Esophagus (tissue), 2 donors: ENCODE measurements around the gene RUNX2. TPM values are rescaled to one million over a fixed set of nuclear protein-coding genes. Genes with fewer than 3 reads are reported as not detected.

Experiments
- H3K27ac ChIP-seq, 2 donors: one replicate each; pipeline ENCODE4 v1.5.1; 2013; ENCODE audit warnings: low read depth in 2 of 2, mild to moderate bottlenecking in 2 of 2, inconsistent platforms in 1 of 2, low read length in 1 of 2, moderate library complexity in 1 of 2
- H3K27me3 ChIP-seq, 2 donors: one replicate each; pipeline ENCODE4 v1.6.1; 2013; ENCODE audit warnings: low read length in 2 of 2, control low read depth in 1 of 2, mild to moderate bottlenecking in 1 of 2; ENCODE audit not compliant: insufficient read depth in 2 of 2, control insufficient read depth in 1 of 2
- H3K36me3 ChIP-seq, 2 donors: one replicate each; pipeline ENCODE4 v1.6.1; 2013; ENCODE audit warnings: low read length in 1 of 2; ENCODE audit not compliant: control insufficient read depth in 2 of 2, insufficient read depth in 2 of 2
- H3K4me1 ChIP-seq, 2 donors: one replicate each; pipeline ENCODE4 v1.6.1; 2013; ENCODE audit warnings: low read length in 1 of 2; ENCODE audit not compliant: control insufficient read depth in 2 of 2, insufficient read depth in 2 of 2
- H3K4me3 ChIP-seq, 2 donors: one replicate each; pipeline ENCODE4 v1.5.1; 2013; ENCODE audit warnings: low read length in 2 of 2, mild to moderate bottlenecking in 2 of 2, low read depth in 1 of 2, moderate library complexity in 1 of 2
- H3K9me3 ChIP-seq, 2 donors: one replicate each; pipeline ENCODE4 v1.6.1; 2013; ENCODE audit warnings: mild to moderate bottlenecking in 2 of 2, low read depth in 1 of 2, low read length in 1 of 2, moderate library complexity in 1 of 2; ENCODE audit not compliant: control insufficient read depth in 2 of 2, insufficient read depth in 1 of 2
- WGBS, 2 donors: extraction: QIAGEN DNeasy Blood & Tissue Kit; methylation state at CpG; one replicate each; pipeline ENCODE4 v1.1.7; 2013; 5-methylcytosine and 5-hydroxymethylcytosine counted together
- polyA plus RNA-seq, 2 donors: library from polyadenylated mRNA; stranded (reverse); fragments of 200-250 nt; gene quantifications; one replicate each; pipeline ENCODE4 v1.2.3, GENCODE V29; 2013
- donor health status: healthy with polysubstance abuse.
- donor health status: Bipolar disorder and iron deficiency.

The RUNX2 gene
- polyA plus RNA-seq, 2 donors = 0.31 to 0.75 TPM

GRCh38 chr6:45371924-45372573, 43.9 kb downstream of the RUNX2 start:
- Histone ChIP-seq H3K27me3 (no peaks in the 10 kb centered on the region), H3K4me1 (no peaks in the 10 kb centered on the region), H3K4me3 (no peak overlapping the region), H3K9me3 (no peaks in the 10 kb centered on the region), H3K27ac (no peak overlapping the region), H3K36me3 (no peaks in the 10 kb centered on the region)
- WGBS, 2 donors = 88 to 89% methylated on average over 3 of the region's 3 CpGs

- no peaks in the 10 kb centered on the region for H3K36me3 ChIP-seq
- H3K27me3 ChIP-seq = no peaks in the 10 kb centered on the region
- WGBS, 2 donors = 82 to 87% methylated on average over 3 of the region's 3 CpGs
- no peak overlapping the region for H3K27ac ChIP-seq
- H3K4me3 ChIP-seq = no peak overlapping the region
- no peaks in the 10 kb centered on the region for H3K9me3 ChIP-seq
- no peaks in the 10 kb centered on the region for H3K4me1 ChIP-seq
Measured at GRCh38 chr6:45375449-45375848, 47.3 kb downstream of the RUNX2 start.

DNA sequence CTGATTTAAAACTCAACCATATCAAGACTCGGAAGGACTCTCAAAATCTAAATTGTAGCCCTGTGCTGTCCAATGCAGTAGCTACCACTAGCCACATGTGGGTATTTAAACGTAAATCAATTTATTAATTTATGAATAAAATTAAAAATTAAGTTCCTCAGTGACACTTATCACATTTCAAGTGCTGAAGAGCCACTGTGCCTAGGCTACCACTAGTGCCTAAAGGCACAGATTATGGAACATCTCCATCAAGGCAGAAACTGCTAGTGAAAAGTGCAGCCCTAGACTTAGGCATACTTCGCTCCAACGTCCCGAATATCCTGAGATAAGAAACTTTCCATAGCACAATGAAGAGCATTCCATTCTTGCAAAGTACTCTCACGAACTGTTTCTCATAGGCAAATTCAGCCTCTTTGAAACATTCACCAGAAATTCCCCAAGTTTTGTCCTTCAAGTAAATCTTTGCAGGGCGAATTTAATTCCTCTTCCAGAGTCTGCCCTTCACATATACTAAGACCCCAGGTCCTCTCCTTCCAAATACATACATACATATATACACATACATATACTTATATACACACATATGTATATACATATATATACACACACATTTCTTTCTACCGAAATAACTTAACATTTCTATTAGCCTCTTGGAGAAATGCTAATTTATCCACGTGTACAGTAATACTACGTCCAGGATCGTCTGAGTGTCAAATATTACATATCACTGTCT, 48.3 kb downstream of the RUNX2 start:
- no peak overlapping the region for H3K27ac ChIP-seq
- H3K4me1 ChIP-seq = no peaks in the 10 kb centered on the region
- no peaks in the 10 kb centered on the region for H3K9me3 ChIP-seq
- H3K27me3 ChIP-seq = no peaks in the 10 kb centered on the region
- WGBS, 2 donors = 30 to 36% methylated on average over 11 of the region's 11 CpGs
- peak overlapping the region in 1 of 2 donors; percentile 90 for H3K4me3 ChIP-seq
- H3K36me3 ChIP-seq = no peaks in the 10 kb centered on the region

GRCh38 chr6:45377043-45377553, 49.0 kb downstream of the RUNX2 start:
- no peaks in the 10 kb centered on the region for H3K9me3 ChIP-seq
- no peaks in the 10 kb centered on the region for H3K36me3 ChIP-seq
- H3K4me1 ChIP-seq = no peaks in the 10 kb centered on the region
- WGBS, 2 donors = 1% methylated on average over 21 of the region's 21 CpGs
- peak overlapping the region; percentile 76 to 90 for H3K4me3 ChIP-seq
- H3K27ac ChIP-seq = peak overlapping the region; percentile 95 to 97
- no peaks in the 10 kb centered on the region for H3K27me3 ChIP-seq

DNA sequence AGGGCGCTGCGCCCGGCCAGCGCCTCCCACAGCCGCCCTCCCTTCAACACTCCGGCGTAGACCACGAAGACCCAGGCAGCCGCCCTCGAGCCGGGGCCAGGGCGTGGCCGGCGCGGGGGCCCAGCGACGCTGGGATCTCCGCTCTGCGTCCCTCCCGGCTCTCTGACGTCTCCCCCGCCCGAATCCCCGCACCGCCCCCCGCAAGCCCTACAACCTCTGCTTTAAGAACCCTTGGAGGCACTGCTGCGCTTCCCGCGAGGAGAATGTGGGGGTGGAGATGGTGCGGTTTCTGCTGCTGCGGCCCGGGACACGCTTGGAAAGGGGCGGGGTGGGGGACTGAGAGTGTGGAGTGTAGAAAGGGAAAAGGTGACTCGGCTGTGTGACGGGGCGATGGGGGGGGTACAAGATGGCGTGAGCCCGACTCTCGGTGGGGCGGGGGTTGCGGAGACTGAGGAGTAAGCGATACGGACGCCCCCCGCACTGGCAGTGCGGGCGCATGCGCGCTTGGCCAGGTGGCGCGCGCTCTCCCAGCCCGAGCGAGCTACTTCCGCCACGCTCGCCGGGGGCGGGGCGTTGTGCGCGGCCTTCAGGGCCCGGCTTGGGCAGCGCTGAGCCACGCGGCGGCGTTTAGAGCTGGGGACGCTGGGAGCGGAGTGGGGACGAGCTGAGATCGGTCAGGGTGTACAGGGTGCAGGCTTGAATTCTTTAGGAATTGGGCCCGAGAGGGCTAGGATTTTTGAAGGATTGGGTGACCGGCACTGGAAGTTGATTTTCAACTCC, 49.6 kb downstream of the RUNX2 start, which contains the start of gene SUPT3H:
TSS of gene SUPT3H (minus strand) at position 381 of the 780 bp plus-strand sequence.
- WGBS, 2 donors = 0% methylated on average over 71 to 75 of the region's 75 CpGs
- peak within 1 kb of the TSS; percentile 95 to 97 for H3K27ac ChIP-seq
- no peaks in the 10 kb centered on the region for H3K4me1 ChIP-seq
- no peaks in the 10 kb centered on the region for H3K27me3 ChIP-seq
- peak within 1 kb of the TSS; percentile 76 to 90 for H3K4me3 ChIP-seq
- no peaks in the 10 kb centered on the region for H3K9me3 ChIP-seq
- H3K36me3 ChIP-seq = no peaks in the 10 kb centered on the region

DNA sequence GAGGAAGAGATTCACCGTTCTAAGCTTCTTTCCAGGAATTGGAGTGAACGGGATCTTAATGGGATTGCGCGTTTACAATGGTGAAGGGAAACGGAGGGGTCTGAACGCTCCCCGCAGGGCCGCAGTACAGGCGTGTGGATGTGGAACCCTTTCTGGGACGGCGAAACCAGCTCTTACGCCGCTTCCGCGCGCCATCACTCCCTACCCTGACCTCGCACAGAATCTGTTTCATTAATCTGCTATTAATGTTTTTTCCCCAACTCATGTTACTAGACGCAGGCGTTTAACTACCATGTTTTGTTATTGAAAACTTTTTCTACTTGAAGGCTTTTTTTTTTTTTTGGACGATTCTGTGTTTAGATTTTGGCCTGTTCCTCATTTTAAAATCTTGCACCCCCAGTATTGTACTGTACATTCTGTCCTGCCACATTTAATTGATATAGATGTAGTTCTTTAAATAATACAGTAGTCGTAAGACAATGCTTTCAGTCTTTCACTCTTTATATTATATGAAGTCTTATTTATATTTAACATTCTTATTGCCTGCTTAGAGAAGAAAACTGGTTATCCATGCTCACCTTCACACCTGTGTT, 50.3 kb downstream of the RUNX2 start:
- Histone ChIP-seq H3K36me3 (no peaks in the 10 kb centered on the region), H3K9me3 (no peaks in the 10 kb centered on the region), H3K27ac (peak overlapping the region; percentile 95 to 97), H3K4me3 (peak overlapping the region; percentile 76 to 90), H3K27me3 (no peaks in the 10 kb centered on the region), H3K4me1 (no peaks in the 10 kb centered on the region)
- WGBS, 2 donors = 1% methylated on average over 21 of the region's 21 CpGs

DNA sequence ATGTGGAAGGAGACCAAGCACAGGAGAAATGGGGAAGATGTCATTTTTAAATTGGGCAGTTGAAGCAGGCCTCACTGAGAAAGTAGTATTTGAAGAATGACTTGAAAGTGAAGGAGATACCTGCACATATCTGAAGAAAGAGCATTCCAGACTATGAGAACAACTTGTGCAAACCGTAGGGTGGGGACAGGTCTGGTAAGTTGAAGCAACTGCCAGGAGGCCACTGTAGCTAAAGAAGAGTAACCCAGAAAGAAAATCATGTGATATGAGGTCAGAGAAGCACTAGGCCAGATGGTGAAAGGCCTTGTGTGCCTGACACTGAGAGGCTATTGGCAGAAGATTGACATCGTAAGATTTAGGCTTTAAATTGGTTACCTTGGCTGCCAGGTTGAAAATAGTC, 54.3 kb downstream of the RUNX2 start:
- WGBS, 2 donors = 89 to 90% methylated on average over 2 of the region's 2 CpGs

GRCh38 chr6:45386501-45386900, 58.4 kb downstream of the RUNX2 start:
- no peaks in the 10 kb centered on the region for H3K36me3 ChIP-seq
- H3K27me3 ChIP-seq = no peaks in the 10 kb centered on the region
- no peaks in the 10 kb centered on the region for H3K9me3 ChIP-seq
- H3K4me1 ChIP-seq = no peaks in the 10 kb centered on the region
- WGBS, 2 donors = 85 to 90% methylated on average over 3 of the region's 3 CpGs
- no peak overlapping the region for H3K27ac ChIP-seq
- H3K4me3 ChIP-seq = no peak overlapping the region

More for the DNA sequence above, 54.3 kb downstream of the RUNX2 start:
- H3K27ac ChIP-seq = no peak overlapping the region
- H3K4me3 ChIP-seq = no peak overlapping the region
- H3K36me3 ChIP-seq = no peaks in the 10 kb centered on the region
- no peaks in the 10 kb centered on the region for H3K9me3 ChIP-seq
- no peaks in the 10 kb centered on the region for H3K4me1 ChIP-seq
- H3K27me3 ChIP-seq = no peaks in the 10 kb centered on the region

DNA sequence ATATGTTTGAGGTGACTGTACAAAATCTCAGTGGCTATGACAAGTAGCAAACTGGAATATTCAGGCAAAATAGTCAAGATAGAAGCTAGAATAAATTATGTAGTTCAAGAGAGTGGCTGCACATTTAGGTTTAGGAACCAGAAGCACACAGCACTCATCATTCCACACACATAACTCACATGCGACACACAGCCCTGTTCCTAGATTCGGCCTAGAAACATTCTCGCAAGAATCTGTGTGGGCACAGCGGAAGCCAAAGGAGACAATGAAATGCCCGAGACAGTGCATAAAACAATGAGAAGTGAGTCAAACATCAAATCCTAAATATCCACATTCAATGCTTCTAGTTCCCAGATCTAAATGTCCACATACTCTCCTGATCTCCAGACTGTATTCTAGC, 59.1 kb downstream of the RUNX2 start:
- no peak overlapping the region for H3K27ac ChIP-seq
- no peaks in the 10 kb centered on the region for H3K9me3 ChIP-seq
- no peak overlapping the region for H3K4me3 ChIP-seq
- no peaks in the 10 kb centered on the region for H3K4me1 ChIP-seq
- no peaks in the 10 kb centered on the region for H3K36me3 ChIP-seq
- H3K27me3 ChIP-seq = no peaks in the 10 kb centered on the region
- WGBS, 2 donors = 96 to 97% methylated on average over 5 of the region's 5 CpGs
